GM19328 (cell line): ENCODE measurements around the gene PYY.
"Not testable (repeated sequence)": the region's sequence is repeated elsewhere in the genome, so short reads cannot be mapped to it uniquely, and the experiment has no call there.

Experiments
- ATAC-seq: cut with Tn5 transposase; IDR thresholded peaks from one replicate; pipeline ENCODE4 v1.9.1; 2021; ENCODE audit warnings: mild to moderate bottlenecking, moderate library complexity; ENCODE audit not compliant: unreplicated experiment

The PYY gene

DNA sequence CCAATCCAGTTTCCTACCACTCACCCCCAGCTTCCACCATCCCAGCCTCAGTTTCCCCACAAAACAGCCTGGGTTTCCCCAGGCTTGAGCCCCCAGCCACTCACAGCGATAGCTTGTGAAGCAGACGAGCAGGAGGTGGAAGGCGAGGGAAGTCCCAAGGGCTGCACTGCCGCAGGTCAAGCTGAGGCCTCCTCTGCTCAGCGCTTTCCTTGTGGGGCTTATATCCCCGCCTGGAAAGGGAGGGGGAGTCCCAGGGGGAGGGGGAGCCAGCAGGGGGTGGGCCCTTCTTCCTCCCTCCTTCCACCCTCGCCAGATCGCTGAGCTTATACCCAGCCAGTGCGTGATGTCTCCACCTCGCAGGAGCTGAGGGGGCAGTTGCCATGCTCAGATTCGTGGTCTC is at the start of gene PYY:
TSS of gene PYY (minus strand) at position 195 of the 400 bp plus-strand sequence. CDS start 457 bp downstream, outside the sequence.
- ATAC-seq, result no peak

DNA sequence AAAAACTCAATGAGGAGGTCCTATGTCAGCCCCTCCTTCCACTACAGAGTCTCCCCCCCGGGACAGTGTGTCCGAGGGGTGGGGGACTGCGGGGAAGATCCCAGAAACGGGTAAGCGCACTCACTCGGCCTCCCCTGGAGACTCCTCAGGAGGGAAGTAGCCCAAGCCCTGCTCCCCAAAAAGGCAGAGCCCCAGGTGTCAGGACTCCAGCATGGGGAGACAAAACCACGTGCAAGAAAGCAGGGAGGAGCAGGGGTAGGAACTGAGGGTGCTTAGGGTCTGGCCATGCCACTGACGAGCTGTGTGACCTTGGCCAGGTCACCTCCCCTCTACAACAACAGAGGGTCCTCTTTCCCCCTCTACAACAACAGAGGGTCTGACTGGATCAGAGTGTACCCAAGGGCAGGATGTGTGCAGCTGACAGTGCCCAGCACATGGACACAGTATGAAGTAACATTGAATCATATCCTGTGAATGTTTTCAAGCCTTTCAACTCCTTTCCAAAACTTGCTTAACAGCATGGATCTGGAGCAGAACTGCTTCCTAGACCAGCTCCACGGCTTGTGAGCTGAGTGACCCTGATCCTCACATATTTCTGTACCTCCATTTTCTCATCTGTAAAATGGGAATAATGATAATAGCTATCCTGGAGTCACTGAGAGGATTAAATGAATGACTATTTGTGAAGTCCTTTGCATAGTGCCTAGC is 48.6 kb upstream of the PYY start:
- no peak for ATAC-seq

GRCh38 chr17:44001461-44001920 is 47.8 kb upstream of the PYY start:
- ATAC-seq, result no peak

DNA sequence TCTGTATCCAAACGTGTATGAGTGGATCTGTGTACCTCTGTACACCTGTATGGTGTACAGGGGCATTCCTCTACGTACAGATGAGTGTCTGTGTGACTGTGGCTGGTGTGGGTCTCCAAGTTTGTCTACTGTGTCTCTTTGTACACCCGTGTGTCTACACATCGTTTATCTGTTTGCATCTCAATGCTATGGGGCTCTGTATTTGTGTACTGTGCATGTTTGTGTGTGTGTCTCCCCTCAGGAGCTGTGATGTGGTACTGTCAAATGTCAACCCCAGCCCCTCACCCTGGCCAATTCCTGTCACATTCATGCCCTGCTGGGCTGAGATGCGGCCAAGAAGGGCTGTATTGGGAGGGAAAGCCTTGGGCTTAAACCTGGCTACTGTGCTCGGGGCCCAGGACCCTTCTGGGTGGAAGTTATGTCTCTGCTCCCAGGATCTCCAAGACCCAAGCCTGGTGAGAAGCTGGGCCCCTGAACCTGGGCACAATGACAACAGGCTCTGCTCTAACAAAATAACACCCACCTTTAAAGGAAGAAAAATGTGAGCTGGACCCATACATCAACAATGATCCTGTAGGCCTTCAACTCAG is 47.2 kb upstream of the PYY start:
- ATAC-seq, result no peak

DNA sequence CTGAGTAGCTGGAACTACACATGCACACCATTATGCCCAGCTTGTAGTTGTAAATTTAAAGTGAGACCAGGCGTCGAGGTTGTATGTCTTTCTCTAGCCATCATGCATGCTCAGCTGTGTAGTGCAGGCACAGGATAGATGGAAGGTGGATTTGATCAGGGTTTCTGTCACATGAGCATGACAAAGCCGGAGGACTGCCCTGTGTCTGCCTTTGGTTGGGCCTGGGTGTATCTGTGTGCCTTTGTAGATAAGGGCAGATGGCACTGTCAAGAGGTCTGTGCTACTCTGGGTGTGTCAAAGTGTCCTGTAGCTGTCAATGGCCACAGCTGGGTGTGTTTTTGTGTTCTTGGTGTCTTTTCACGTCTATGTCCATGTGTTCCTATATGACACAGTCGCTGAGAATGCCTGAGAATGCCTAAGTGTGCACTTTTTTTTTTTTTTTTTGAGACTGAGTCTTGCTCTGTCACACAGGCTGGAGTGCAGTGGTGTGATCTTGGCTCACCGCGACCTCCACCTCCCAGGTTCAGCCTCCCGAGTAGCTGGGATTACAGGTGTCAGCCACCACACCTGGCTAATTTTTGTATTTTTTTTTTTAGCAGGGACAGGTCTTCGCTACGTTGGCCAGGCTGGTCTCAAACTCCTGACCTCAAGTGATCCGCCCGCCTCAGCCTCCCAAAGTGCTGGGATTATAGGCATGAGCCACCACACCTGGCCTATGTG is 46.6 kb upstream of the PYY start:
- no peak for ATAC-seq

DNA sequence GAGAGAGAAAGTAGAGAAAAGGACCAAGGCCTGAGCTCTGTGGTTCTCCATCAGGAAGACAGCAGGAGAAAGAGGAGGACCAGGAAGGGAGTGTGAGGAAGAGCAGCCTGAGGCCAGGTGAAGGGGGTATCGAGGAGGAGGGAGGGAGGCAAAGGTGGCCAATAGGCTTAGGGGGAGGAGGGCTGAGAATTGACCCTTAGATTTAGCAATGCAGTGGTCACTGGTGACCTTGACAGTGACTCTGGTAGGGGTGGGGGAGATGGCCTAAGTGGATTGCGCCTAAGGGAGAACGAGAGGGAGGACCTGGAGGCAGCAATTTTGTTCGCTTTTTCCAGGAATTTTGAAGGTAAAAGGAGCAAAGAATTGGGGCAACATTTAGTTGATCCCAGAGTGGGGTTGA is 45.3 kb upstream of the PYY start:
- no peak for ATAC-seq

DNA sequence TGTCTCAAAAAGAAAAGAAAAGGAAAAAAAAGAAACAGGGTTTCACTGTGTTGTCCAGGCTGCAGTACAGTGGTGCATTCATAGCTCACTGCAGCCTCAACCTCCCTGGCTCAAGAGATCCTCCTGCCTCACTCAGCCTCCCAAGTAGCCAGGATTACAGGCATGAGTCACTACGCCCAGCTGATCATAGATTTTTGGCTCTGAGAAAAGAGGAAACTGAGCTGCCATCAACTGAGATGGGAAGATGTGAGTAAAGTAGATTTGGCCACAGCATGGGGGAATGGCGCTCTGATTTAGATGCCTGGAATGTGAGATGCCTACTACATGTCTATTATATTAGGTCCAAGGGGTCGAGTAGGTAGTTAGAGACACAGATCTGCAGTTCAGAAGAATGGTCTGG is 44.8 kb upstream of the PYY start:
- no peak for ATAC-seq

DNA sequence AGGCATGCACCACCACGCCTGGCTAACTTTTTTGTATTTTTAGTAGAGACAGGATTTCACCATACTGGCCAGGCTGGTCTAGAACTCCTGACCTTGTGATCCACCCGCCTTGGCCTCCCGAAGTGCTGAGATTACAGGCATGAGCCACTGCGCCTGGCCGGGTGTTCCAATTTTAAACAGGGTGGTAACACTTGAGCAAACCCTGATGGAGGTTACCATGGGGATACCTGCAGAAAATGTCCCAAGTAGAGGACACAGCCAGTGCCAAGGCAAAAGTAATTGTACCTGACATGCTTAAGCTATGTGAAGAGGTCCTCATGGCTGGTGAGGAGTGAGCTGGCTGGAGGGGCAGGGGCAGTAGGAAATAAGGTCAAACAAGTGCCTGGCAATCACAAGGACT is 43.4 kb upstream of the PYY start:
- not testable (repeated sequence) for ATAC-seq

GRCh38 chr17:43995150-43995471 is 41.4 kb upstream of the PYY start:
- ATAC-seq, result no peak

GRCh38 chr17:43994272-43995149 is 40.8 kb upstream of the PYY start:
- no peak for ATAC-seq

- no peak for ATAC-seq
Observed at GRCh38 chr17:43992641-43993040, 38.9 kb upstream of the PYY start.

DNA sequence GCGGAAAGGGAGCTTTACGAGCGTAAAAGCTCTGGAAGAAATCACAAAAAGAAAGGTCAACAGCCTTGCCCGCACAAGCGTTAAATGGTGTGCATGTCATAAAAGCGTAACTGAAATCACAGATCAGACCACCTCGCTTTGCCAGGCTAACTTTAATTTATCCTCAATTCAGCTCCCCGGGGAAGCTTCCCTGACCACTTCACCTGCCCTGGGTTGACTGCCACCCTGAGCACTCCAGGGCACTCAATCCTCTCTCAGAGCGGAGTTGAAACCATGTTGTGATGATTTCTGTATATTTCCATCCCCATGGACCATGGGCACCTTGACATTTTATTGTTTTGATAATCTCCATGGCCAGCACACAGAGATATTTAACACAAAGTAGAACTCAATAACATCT is 34.6 kb upstream of the PYY start:
- ATAC-seq, result no peak

DNA sequence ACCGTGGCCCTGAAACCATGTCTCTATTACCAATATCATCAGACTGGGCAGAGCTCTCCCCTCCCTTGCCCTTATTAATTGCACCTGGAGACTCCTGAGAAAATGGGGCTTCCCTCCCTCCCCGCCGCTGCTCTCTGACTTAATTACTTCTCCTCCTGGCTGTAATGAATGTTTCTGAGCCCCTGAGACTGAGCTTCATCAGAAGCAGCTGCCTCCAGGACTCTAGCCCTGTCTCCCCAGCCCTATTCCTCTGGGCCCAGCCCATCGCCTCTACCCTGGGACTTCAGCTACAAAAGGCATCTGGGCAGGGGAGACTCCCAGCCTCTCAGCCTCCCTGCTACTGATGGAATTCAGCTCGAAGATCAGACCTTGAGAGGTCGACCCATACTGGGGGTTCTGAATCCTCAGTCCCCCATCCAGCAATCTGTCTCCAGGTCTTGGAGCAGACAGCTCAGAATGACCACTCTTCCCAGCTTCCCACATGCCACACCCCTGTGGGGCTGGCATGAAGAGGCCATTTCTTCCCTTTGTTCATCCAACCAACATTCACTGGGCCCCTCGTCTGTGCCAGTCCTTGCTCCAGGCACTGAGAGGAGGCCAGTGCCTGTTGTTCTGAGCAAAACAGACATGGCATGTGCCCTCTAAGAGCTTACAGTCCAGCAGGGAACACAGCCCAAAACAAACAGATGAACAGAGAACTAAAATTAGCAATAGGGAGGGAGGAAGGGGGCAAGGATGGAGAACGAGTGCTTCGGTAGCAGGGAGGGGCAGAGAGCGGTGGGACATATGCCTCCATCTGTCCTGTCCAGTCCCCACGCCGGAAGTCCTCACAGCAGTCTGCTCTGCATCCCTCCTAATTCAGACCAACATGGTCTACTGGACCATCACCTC is 33.6 kb upstream of the PYY start:
- no peak for ATAC-seq

DNA sequence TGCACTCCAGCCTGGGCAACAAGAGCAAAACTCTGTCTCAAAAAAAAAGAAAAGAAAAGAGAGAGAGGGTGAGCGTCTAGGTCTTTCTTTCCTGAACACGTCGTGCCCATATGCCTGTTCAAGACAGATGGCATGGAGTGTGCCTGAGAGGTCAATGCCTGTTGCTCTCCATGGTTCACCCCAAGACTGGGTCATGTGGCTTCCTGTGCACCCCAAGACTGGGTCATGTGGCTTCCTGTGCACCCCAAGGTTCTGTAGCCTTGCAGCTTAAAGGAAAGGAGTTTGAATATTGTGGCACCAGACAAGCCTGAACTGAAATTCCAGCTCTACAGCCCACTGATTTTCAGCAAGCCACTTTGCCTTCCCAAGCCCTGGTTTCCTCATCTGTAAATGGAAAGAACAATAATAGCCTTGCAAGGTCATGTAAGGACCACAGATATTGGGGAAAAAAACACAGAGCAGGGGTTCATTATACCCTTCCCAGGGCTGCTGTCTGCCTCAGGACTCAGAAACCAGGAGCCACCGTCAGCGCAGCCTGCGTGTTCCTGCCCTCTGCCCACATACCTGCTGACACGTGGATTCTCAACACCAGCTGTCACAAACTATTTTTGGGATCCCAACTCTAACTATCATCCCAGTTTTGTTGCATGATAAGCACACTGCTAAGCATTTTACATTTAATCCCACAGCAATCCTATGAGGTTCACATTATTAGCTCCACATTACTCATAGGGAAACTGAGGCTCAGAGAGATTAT is 32.7 kb upstream of the PYY start:
- no peak for ATAC-seq

DNA sequence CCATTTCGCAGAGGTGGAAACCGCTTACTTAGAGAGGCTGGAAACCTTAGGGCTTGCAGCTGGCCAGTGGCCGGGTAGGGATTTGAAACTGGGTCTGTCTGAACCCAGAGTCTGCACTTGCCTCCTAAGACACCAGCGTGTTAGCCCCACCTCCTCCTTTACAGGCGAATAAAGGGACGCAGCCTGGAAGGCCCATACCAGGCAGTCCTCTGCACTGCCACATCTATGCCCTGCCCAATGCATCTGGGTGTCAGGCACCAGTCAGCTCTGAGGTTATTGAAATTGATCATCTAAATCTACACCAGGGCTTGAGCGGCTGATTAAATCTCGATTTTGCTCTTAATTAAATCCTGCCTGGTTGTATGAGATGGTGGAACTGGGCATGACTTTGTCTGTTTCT is 30.8 kb upstream of the PYY start:
- no peak for ATAC-seq

GRCh38 chr17:43983515-43984411 is 30.0 kb upstream of the PYY start:
- ATAC-seq, result no peak

- ATAC-seq, result no peak
Observed at GRCh38 chr17:43983196-43983514, 29.4 kb upstream of the PYY start.

GRCh38 chr17:43982171-43982570 is 28.4 kb upstream of the PYY start:
- no peak for ATAC-seq

- ATAC-seq, result no peak
Observed at GRCh38 chr17:43979671-43980070, 25.9 kb upstream of the PYY start.
